NCI-H345 (cell line): Measurements from ENCODE around the gene TAPBP.

ENCODE experiments used
- DNase-seq: peaks from one replicate; lab custom pipeline; 2025; lab: John Stamatoyannopoulos, UW

Gene TAPBP

DNA sequence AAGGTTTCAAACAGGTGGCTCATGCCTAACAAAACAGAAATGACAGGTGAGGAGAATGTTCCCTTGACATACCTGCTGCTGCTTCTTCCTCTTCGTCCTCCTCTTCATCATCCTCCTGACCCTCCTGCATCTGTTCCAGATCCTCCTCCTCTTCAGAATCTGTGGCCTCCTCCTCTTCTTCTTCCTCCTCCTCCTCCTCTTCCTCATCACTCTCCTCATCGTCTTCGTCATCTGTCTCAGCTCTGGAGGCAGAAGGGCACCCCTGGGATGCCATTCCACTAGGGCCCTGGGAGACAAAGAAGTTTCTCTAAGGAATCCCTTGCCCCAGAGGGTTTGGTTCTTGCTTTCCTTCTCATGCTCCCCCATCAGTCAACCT is 6.0 kb upstream of the TAPBP start:
- no peak for DNase-seq

- no peak for DNase-seq
These were observed 4.7 kb upstream of the TAPBP start for GRCh38 chr6:33318426-33319073.

DNA sequence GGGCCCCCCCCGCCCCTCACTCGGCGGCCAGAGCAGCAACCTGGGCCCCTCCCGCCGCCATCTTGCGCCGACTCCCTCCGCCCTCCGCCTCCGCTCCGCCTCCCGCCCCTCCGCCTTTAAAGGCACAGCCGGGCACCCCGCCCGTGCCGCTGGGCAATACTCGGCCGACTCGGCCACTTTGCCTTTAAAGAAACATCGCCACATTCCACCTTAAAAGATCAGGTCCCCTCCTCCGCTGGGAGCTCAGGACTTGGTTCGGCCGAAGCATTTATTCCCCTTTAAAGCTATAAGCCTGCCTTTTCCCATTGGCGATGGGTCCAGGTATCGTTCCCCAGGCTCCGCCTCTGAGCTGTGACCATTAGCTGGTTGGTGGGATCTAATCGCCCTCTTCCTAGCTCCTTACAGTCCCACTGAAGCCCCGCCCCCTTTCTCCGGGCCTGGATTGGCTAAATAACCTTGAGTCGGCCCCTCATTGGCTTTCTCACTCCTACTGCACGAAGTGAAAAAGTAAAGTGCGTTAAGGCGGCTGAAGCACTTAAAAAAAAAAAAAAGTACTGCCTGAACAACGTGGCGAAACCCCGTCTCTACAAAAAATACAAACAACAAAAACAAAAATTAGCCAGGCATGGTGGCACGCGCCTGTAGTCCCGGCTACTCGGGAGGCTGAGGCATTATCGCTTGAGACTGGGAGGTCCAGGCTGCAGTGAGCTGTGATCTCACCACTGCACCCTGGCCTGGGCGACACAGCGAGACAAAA is 4.0 kb upstream of the TAPBP start, which contains the start of gene ZBTB22:
Gene ZBTB22 (minus strand): TSS at position 76 of the 757 bp plus-strand sequence. CDS start 828 bp downstream, outside the sequence.
- DNase-seq = peak; percentile 98

GRCh38 chr6:33317419-33317668 is 3.5 kb upstream of the TAPBP start:
- DNase-seq = no peak

GRCh38 chr6:33316603-33317418 is 2.9 kb upstream of the TAPBP start:
- no peak for DNase-seq

DNA sequence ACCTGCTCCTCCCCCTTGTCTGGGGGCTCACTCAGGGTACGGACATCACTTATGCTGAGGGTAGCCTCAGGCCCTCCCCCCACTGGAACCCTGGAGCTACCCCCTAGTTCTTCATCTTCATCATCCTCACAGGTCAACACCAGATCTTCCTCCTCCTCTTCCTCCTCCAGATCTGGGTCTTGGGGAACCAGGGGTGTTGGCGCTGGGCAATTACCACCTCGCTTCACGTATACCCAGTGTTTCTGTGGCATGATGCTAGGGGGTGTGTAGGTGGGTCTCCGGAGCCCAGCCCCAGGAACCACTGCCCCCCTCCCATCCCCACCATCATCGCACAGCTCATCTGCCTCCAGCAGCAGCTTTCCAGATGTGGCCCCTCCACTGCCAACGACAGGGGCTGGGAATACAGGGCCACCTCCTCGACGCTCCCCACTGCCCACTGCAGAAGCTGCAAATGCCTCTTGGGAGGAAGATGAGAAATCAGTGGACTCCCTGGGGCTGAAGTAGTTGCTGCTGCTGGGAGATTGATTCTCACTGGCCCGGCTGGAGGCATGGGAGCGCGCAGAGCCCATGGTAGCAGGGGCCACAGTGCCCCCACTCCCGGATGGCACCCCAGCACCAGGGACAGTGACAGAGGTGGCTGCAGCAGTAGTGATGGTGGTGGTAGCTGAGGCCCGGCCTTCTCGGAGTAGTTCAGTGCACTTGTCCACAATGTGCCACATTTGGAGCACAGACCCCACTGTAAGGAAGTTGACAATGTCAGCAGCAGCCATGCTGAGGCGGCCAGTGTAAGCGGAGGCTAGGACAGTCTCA is 2.1 kb upstream of the TAPBP start:
- DNase-seq = no peak

- no peak for DNase-seq
These were observed 1.3 kb upstream of the TAPBP start for GRCh38 chr6:33314943-33315792.

DNA sequence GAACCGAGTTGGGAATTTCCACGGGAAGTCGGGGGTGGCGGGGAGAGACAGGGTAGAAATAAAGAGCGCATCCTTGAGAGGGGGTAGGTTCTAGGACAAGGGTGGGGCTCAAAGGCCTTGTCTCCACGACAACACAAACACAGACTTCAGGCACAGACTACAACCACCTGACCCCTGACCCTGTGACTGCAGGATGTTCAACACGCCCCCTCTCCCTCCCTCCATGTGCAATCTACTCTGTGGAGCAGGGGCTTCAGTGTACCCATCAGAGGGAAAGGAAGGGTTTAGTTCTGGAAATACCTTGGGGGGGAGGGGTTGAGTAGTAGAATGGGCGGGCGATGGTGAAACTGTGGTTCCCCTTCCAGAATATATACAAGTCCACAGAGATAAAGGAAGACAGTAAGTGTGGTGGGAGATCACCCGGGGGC is 651 bp upstream of the TAPBP start:
- peak; percentile 39 for DNase-seq

DNA sequence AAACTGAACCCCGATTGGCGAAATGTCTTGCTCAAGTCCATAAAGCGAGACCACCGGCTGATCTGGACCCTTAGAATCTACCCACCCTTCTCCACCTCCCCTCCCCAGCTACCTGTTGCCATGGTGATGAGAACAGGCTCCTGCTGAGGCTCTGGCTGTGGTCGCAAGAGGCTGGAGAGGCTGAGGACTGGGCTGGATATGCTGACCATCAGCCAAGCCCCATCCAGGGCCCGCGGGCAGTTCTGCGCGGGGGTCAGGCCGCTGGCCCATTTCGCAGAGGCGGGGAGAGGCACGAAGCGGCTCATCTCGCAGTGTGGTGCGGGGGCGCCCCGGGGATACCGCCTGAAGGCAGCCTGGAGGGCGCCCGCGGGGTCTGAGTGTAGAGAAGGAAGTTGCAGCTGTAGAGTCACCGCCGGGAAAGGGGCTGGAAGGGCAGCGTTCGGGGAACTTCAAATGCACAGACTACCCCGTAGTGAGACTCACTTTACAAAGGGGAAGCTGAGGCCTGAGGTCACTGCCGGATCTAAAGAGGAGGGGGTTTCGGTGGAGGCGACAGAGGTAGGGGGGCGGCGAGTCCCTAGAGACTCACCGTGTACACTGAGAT is 671 bp downstream of the TAPBP start:
- peak; percentile 47 for DNase-seq

- peak; percentile 93 for DNase-seq
These were observed 1.3 kb downstream of the TAPBP start for GRCh38 chr6:33312361-33313104.

DNA sequence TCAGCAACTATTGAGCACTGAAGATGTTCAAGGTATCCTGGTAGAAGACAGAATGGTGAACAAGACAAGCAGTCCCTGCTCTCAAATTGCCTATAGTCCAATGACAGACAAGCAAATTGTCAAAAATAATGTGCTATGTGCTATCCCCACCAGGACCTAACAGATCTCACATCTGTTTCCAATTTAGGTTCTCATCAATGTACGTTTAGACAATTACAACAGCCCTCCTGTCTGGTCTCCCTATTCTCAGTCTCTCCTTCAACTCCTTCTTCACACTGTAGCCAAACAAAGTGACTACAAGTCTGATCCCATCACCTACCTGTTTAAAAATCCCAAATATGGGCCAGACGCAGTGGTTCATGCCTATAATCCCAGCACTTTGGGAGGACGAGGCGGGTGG is 7.5 kb downstream of the TAPBP start:
- DNase-seq = no peak

DNA sequence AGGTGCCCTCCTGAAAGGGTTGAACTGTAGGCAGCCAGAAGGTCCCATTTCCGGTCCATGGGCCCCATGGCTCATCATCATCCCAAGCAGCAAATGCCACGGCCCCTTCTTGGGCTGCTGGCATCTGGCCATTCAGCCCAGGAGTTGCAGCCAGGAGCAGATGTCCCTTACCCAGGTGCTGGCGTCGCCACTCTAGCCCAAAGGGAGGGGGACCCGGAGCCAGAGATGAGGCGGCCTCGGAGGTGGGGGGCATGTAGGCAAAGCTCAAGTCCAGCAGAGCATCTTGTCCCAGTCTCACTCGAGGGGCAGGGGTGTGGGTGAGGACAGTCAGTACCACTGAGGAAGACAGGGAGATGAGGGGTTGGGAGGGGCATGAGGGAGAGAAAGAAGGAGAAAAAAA is 8.8 kb downstream of the TAPBP start:
- DNase-seq = no peak

- no peak for DNase-seq
These were observed 9.7 kb downstream of the TAPBP start for GRCh38 chr6:33304216-33304615.

DNA sequence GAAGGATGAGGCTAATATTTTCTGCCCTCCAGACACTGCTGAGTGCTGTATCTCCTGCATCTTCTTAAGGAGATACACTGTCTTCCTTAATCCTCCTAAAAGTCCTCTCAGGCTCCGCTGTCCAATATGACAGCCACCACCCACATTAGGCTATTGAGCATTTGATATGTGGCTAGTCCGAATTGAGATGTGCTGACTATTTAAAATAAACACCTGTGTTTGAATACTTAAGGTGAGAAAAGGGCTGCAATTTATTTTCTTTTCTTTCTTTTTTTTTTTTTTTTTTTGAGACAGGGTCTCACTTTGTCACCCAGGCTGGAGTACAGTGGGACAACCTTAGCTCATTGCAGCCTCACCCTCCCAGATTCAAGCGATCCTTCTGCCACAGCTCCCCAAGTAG is 12.0 kb downstream of the TAPBP start:
- no peak for DNase-seq

DNA sequence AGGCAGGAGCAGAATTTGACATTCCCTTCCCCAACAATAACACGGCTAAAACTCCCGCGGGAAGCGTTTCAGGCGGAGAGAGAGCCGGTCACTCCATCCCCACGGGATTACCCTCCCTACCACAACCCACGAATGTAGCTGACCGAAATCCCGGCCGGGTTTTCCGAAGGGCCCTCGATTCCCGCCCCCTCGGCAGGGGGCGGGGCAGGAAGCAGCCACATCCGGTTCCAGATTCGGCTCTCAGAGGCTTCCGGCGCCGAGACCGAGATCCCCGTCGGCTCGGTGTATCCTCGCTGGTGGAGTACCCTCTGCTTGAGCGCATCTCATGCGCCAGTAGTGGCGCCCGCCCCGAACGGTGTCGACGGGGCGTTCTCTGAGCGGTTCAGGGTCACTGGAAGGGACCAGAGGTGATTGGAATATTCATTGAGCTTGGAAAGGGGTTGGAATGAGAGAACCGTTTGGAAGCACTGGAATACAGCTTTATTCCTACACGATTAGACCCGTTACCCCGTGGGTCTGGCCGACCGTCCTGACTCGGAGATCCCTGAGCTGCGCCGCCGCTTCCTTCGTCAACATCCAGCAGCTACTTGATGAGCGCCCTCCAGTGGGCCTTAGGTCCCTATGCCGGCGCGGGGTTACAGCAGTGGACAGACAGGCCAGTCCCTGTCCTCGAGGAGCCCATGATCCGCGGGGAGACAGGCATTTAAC is 14.5 kb downstream of the TAPBP start:
- DNase-seq = peak; percentile 93

- peak; percentile 66 for DNase-seq
These were observed 15.1 kb downstream of the TAPBP start, which contains the start of gene RGL2 for GRCh38 chr6:33298773-33299236. TSS of gene RGL2 (minus strand) at chr6:33298942. CDS start at chr6:33298610, 332 bp downstream.

GRCh38 chr6:33297956-33298772 is 15.7 kb downstream of the TAPBP start:
- DNase-seq = peak; percentile 36

- DNase-seq = no peak
These were observed 16.4 kb downstream of the TAPBP start for GRCh38 chr6:33297406-33297955.
